ENCODE measurements around the gene ATP6V1G2.
A peak's percentile ranks its signal among the peaks of the same experiment; 100 is the strongest.

Gene ATP6V1G2

GRCh38 chr6:31547727-31548543, 1.5 kb upstream of the ATP6V1G2 start:
- no peak for DNase-seq (ENCODE audit: low read depth)

GRCh38 chr6:31546958-31547726, 734 bp upstream of the ATP6V1G2 start, which contains the start of gene NFKBIL1:
NFKBIL1 (plus strand) TSS chr6:31547608; CDS start chr6:31547695, 87 bp downstream.
- peak; percentile 96 for DNase-seq (ENCODE audit: low read depth)

- DNase-seq (ENCODE audit: low read depth) = no peak
These were observed 1.1 kb downstream of the ATP6V1G2 start for GRCh38 chr6:31545291-31545690.

GRCh38 chr6:31544676-31545075, 1.7 kb downstream of the ATP6V1G2 start:
- DNase-seq (ENCODE audit: low read depth) = no peak

GRCh38 chr6:31543639-31544038, 2.8 kb downstream of the ATP6V1G2 start:
- DNase-seq (ENCODE audit: low read depth) = no peak

GRCh38 chr6:31541658-31542521, 4.5 kb downstream of the ATP6V1G2 start, which contains the start of gene DDX39B:
DDX39B (minus strand) TSS chr6:31542003; CDS start chr6:31540532, 1,471 bp downstream.
- peak; percentile 98 for DNase-seq (ENCODE audit: low read depth)

GRCh38 chr6:31541059-31541657, 5.2 kb downstream of the ATP6V1G2 start:
- DNase-seq (ENCODE audit: low read depth) = peak; percentile 39

- DNase-seq (ENCODE audit: low read depth) = no peak
These were observed 5.8 kb downstream of the ATP6V1G2 start for GRCh38 chr6:31540640-31541039.

- no peak for DNase-seq (ENCODE audit: low read depth)
These were observed 7.5 kb downstream of the ATP6V1G2 start for GRCh38 chr6:31538805-31539400.

GRCh38 chr6:31535538-31536324, 10.7 kb downstream of the ATP6V1G2 start:
- DNase-seq (ENCODE audit: low read depth) = no peak

- DNase-seq (ENCODE audit: low read depth) = no peak
These were observed 11.8 kb downstream of the ATP6V1G2 start for GRCh38 chr6:31534521-31535040.

- DNase-seq (ENCODE audit: low read depth) = no peak
These were observed 12.4 kb downstream of the ATP6V1G2 start for GRCh38 chr6:31534011-31534410.

- no peak for DNase-seq (ENCODE audit: low read depth)
These were observed 13.0 kb downstream of the ATP6V1G2 start for GRCh38 chr6:31533455-31533841.

GRCh38 chr6:31532644-31533454, 13.6 kb downstream of the ATP6V1G2 start:
- no peak for DNase-seq (ENCODE audit: low read depth)

GRCh38 chr6:31531771-31532643, 14.4 kb downstream of the ATP6V1G2 start:
- no peak for DNase-seq (ENCODE audit: low read depth)

- no peak for DNase-seq (ENCODE audit: low read depth)
These were observed 15.2 kb downstream of the ATP6V1G2 start for GRCh38 chr6:31531162-31531561.

GRCh38 chr6:31530659-31531058, 15.7 kb downstream of the ATP6V1G2 start:
- DNase-seq (ENCODE audit: low read depth) = no peak

Measured in HS-27A (cell line).